Measurements from ENCODE around the gene KIF26A. TPM values are rescaled to one million over a fixed set of nuclear protein-coding genes. Genes with fewer than 3 reads are reported as not detected.

Gene KIF26A
- total and polyA plus RNA-seq, 2 experiments from 2014 or later: 3.5 to 5.0 TPM

DNA sequence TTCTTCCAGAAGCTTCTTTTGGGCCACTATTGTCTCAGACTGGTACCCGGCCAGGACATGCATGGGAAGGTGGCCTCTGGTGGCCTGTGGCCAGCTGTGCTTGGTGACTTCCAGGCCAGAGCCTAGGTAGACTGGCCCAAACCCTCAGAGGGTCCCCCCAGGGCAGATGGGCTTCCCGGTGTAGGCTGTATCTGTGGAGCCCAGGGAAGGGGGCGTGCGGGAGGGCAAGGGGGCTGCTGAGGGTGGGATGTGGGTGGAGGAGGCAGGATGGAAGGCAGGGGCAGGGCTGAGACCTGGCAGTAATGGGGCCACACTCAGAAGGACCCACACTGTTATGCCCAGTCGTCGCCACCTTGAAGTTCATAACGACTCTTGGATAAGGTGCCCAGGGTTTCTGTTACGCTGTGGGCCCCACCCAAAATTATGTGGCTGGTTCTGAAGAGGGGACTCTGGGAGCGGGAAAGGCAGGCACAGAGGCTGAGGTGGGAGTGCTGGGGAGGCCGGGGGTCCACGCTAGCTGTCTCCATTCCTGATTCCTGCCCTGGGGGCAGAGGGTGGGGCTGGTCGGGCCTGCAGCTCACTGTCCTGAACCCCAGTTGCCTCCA, 52.1 kb downstream of the KIF26A start:
- no peaks in the 10 kb centered on the region for H3K79me2 ChIP-seq
- H3K36me3 ChIP-seq (replicated peaks; ENCODE audit: insufficient read depth, low read depth): no peaks in the 10 kb centered on the region
- no peaks in the 10 kb centered on the region for H3K9me3 ChIP-seq (ENCODE audit: low read depth)
- no peak overlapping the region for H3K4me3 ChIP-seq
- DNase-seq (ENCODE audit: low spot score): no peak
- no peak overlapping the region for H2AFZ ChIP-seq
- TF ChIP-seq EZH2 (IDR thresholded peaks at IDR 0.05; ENCODE audit: borderline replicate concordance): no peak
- TF ChIP-seq, protein P1, sequence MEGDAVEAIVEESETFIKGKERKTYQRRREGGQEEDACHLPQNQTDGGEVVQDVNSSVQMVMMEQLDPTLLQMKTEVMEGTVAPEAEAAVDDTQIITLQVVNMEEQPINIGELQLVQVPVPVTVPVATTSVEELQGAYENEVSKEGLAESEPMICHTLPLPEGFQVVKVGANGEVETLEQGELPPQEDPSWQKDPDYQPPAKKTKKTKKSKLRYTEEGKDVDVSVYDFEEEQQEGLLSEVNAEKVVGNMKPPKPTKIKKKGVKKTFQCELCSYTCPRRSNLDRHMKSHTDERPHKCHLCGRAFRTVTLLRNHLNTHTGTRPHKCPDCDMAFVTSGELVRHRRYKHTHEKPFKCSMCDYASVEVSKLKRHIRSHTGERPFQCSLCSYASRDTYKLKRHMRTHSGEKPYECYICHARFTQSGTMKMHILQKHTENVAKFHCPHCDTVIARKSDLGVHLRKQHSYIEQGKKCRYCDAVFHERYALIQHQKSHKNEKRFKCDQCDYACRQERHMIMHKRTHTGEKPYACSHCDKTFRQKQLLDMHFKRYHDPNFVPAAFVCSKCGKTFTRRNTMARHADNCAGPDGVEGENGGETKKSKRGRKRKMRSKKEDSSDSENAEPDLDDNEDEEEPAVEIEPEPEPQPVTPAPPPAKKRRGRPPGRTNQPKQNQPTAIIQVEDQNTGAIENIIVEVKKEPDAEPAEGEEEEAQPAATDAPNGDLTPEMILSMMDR (IDR thresholded peaks at IDR 0.05; ENCODE audit: poor library complexity): no peak
- TF ChIP-seq EZH2phosphoT487 (IDR thresholded peaks at IDR 0.05; ENCODE audit: low read depth, severe bottlenecking, unreplicated experiment): no peak
- H3K4me2 ChIP-seq: no peak overlapping the region
- no peaks in the 10 kb centered on the region for H4K20me1 ChIP-seq (ENCODE audit: insufficient read depth, poor library complexity, severe bottlenecking)
- no peak overlapping the region for H3K27ac ChIP-seq
- no peaks in the 10 kb centered on the region for H3K27me3 ChIP-seq
- 83% methylated on average over 10 of the region's 12 CpGs for WGBS (ENCODE audit: low lambda C conversion rate, missing lambda C conversion rate)
- H3K4me1 ChIP-seq (ENCODE audit: insufficient read depth): no peaks in the 10 kb centered on the region
- H3K9me2 ChIP-seq (replicated peaks; ENCODE audit: insufficient read depth): no peaks in the 10 kb centered on the region

DNA sequence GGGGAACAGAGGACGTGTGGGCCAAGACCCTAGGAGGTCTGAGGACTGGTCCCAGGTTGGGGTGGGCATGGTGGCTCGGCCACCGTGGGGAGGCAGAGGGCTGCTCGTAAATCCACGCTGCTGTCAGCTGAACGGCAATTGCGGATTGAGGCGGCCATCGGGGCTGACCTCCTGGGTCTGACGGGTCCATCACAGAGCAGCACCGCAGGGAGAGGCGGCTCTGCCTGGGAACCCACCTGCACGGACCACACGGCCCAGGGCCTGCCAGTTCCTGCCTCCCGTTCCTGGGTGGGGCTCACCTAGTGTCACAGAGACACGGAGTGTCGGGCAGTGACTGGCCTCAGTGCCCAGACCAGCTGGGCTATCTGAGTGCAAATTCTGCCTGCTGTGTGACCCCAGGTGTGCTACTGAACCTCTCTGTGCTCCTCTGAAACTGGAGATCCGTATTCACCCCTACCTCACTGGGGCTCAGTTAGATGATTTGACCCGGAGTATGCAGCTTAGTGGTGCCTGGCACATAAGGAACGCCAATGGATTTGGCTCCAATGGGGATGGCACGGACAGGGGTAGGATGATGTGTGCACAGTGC, 53.1 kb downstream of the KIF26A start:
- no peak overlapping the region for H3K4me3 ChIP-seq
- H3K9me2 ChIP-seq (replicated peaks; ENCODE audit: insufficient read depth): no peaks in the 10 kb centered on the region
- TF ChIP-seq EZH2phosphoT487 (IDR thresholded peaks at IDR 0.05; ENCODE audit: low read depth, severe bottlenecking, unreplicated experiment) (no peak), EZH2 (IDR thresholded peaks at IDR 0.05; ENCODE audit: borderline replicate concordance) (no peak)
- TF ChIP-seq, protein P1 (IDR thresholded peaks at IDR 0.05; ENCODE audit: poor library complexity): no peak
- DNase-seq (ENCODE audit: low spot score): no peak
- WGBS (ENCODE audit: low lambda C conversion rate, missing lambda C conversion rate): 81% methylated on average over 21 of the region's 21 CpGs
- H3K27me3 ChIP-seq: no peaks in the 10 kb centered on the region
- no peaks in the 10 kb centered on the region for H3K9me3 ChIP-seq (ENCODE audit: low read depth)
- no peak overlapping the region for H3K4me2 ChIP-seq
- H3K27ac ChIP-seq: no peak overlapping the region
- no peaks in the 10 kb centered on the region for H3K79me2 ChIP-seq
- H3K36me3 ChIP-seq (replicated peaks; ENCODE audit: insufficient read depth, low read depth): no peaks in the 10 kb centered on the region
- H4K20me1 ChIP-seq (ENCODE audit: insufficient read depth, poor library complexity, severe bottlenecking): no peaks in the 10 kb centered on the region
- H2AFZ ChIP-seq: no peak overlapping the region
- H3K4me1 ChIP-seq (ENCODE audit: insufficient read depth): peaks cover 4% of the 10 kb centered on the region

DNA sequence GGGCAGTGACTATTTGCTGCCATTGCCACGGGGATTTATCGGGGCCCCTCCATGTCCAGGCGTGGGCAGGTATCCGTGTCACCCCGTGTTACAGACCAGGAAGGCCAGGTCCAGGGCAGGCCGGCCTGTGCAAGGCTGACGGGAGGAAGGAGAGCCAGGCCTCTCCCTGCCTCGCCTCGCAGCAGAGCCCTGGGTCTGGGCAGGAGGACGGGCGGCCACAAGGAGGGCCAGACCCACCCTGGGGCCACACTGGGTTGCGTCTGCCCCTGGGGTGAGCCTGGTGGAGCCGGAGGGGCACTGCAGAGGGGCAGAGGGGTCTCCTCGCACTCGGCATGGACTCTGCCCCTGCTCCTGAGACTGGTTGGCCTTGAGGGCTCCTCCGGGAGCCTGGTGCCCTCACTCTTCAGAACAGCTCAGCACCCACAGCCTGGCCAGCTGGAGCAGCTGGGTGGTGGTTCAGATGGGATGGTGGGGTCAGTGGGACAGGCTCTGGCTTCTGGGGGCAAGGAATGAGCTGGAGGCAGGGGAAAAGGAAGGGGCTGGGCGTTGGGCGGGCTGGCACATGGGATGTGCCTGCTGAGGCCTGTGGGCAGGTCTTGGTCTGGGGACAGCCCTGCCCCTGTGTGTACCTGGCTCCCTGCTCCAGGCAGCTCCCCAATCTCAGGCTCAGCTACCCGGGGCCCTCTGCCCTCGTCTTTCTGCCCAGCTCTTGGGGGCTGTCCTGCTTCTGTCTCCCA, 53.9 kb downstream of the KIF26A start:
- TF ChIP-seq EZH2phosphoT487 (IDR thresholded peaks at IDR 0.05; ENCODE audit: low read depth, severe bottlenecking, unreplicated experiment) (no peak), EZH2 (IDR thresholded peaks at IDR 0.05; ENCODE audit: borderline replicate concordance) (no peak)
- TF ChIP-seq, protein P1 (IDR thresholded peaks at IDR 0.05; ENCODE audit: poor library complexity): no peak
- H3K27ac ChIP-seq: no peak overlapping the region
- H2AFZ ChIP-seq: no peak overlapping the region
- no peaks in the 10 kb centered on the region for H3K36me3 ChIP-seq (replicated peaks; ENCODE audit: insufficient read depth, low read depth)
- no peaks in the 10 kb centered on the region for H3K9me2 ChIP-seq (replicated peaks; ENCODE audit: insufficient read depth)
- H4K20me1 ChIP-seq (ENCODE audit: insufficient read depth, poor library complexity, severe bottlenecking): no peaks in the 10 kb centered on the region
- no peaks in the 10 kb centered on the region for H3K79me2 ChIP-seq
- H3K9me3 ChIP-seq (ENCODE audit: low read depth): no peaks in the 10 kb centered on the region
- no peak for DNase-seq (ENCODE audit: low spot score)
- H3K4me3 ChIP-seq: no peak overlapping the region
- H3K4me1 ChIP-seq (ENCODE audit: insufficient read depth): peaks cover 5% of the 10 kb centered on the region
- H3K4me2 ChIP-seq: no peak overlapping the region
- no peaks in the 10 kb centered on the region for H3K27me3 ChIP-seq
- 89% methylated on average over 14 of the region's 20 CpGs for WGBS (ENCODE audit: low lambda C conversion rate, missing lambda C conversion rate)

Data from hepatocyte (in vitro differentiated cells).